SK-N-MC (cell line): ENCODE data around the gene RPL31.

Source experiments
- DNase-seq: peaks from one replicate; pipeline ENCODE4 v3.0.0-alpha.2; 2011; ENCODE audit warnings: low read depth, low spot score
- H3K27ac ChIP-seq: fragments of 200-600 bp; sonication (generic); 2 replicates; pipeline ENCODE4 v1.5.1; 2016; ENCODE audit warnings: mixed run types
- H3K36me3 ChIP-seq: fragments of 200-600 bp; sonication (generic); 2 replicates; pipeline ENCODE4 v1.6.1; 2017; ENCODE audit warnings: antibody characterized with exemption, low read length, mixed read lengths; ENCODE audit not compliant: insufficient read depth
- H3K4me3 ChIP-seq: fragments of 200-600 bp; sonication (generic); 2 replicates; pipeline ENCODE4 v1.5.1; 2016
- H3K9ac ChIP-seq: fragments of 200-600 bp; sonication (generic); 2 replicates; pipeline ENCODE4 v1.8.0; 2017; ENCODE audit warnings: mixed run types, mixed read lengths; ENCODE audit not compliant: insufficient read length
- H3K9me3 ChIP-seq: fragments of 200-600 bp; sonication (generic); 2 replicates; pipeline ENCODE4 v1.6.1; 2017; ENCODE audit warnings: low read depth, mild to moderate bottlenecking, antibody characterized with exemption, low read length, moderate library complexity, mixed read lengths
- EZH2 ChIP-seq: fragments of 200-600 bp; sonication (generic); IDR thresholded peaks from one replicate; pipeline ENCODE4 v1.6.1; 2017; ENCODE audit warnings: antibody characterized with exemption
- FOXP2 ChIP-seq: optimal IDR thresholded peaks from 2 replicates; pipeline ENCODE3; 2011; ENCODE audit warnings: mild to moderate bottlenecking, moderate library complexity; ENCODE audit not compliant: insufficient read depth; ENCODE audit errors: extremely low read length, control extremely low read depth
- POLR2AphosphoS5 ChIP-seq: IDR thresholded peaks from 2 replicates; pipeline ENCODE4 v1.6.1; 2012; ENCODE audit warnings: mild to moderate bottlenecking, low read depth, low read length, borderline replicate concordance

RPL31 gene

GRCh38 chr2:101001691-101002561, at the start of gene RPL31:
Gene RPL31, plus strand, starts transcription at chr2:101002289. Its CDS starts 413 bp downstream, at chr2:101002702.
- peak within 1 kb of the TSS; percentile 98 for H3K9ac ChIP-seq
- peak; percentile 89 for DNase-seq
- H3K27ac ChIP-seq: peak within 1 kb of the TSS; percentile 95
- peak; percentile 76 for TF ChIP-seq FOXP2
- no peak for TF ChIP-seq EZH2
- TF ChIP-seq POLR2AphosphoS5: peak; percentile 100
- peaks cover 45% of the 10 kb centered on the region for H3K36me3 ChIP-seq
- H3K4me3 ChIP-seq: peak within 1 kb of the TSS; percentile 92
- no peaks in the 10 kb centered on the region for H3K9me3 ChIP-seq

- TF ChIP-seq FOXP2: no peak
- no peak for TF ChIP-seq EZH2
- no peak for TF ChIP-seq POLR2AphosphoS5
- no peak for DNase-seq
- no peak overlapping the region for H3K9ac ChIP-seq
- no peak overlapping the region for H3K27ac ChIP-seq
- H3K9me3 ChIP-seq: no peaks in the 10 kb centered on the region
- no peaks in the 10 kb centered on the region for H3K36me3 ChIP-seq
- no peak overlapping the region for H3K4me3 ChIP-seq
These were observed 49.6 kb upstream of the RPL31 start for GRCh38 chr2:100952512-100952911.

- Histone ChIP-seq H3K4me3 (no peak overlapping the region), H3K9me3 (no peaks in the 10 kb centered on the region), H3K27ac (no peak overlapping the region), H3K36me3 (no peaks in the 10 kb centered on the region), H3K9ac (no peak overlapping the region)
- no peak for TF ChIP-seq POLR2AphosphoS5
- TF ChIP-seq EZH2: no peak
- DNase-seq: no peak
These were observed 48.6 kb upstream of the RPL31 start for GRCh38 chr2:100953406-100954043.

DNA sequence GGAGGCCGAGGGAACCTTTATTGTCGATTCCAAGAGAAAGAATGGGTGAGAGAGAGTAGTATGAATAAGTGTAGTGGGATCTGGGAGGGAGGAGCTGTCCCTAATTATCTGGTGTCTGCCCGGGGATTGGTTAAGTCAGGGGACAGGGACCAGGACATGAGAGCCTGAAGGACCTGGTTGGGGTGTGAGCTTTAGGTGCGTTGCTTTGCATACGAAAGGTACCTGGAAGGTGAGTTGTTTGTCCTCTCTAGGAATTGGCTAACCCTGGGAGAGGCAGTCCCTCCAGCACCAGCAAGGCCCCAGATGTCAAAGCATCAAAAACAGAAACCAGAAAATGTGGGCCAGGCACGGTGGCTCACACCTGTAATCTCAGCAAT, 48.1 kb upstream of the RPL31 start:
- no peak overlapping the region for H3K27ac ChIP-seq
- no peak for DNase-seq

DNA sequence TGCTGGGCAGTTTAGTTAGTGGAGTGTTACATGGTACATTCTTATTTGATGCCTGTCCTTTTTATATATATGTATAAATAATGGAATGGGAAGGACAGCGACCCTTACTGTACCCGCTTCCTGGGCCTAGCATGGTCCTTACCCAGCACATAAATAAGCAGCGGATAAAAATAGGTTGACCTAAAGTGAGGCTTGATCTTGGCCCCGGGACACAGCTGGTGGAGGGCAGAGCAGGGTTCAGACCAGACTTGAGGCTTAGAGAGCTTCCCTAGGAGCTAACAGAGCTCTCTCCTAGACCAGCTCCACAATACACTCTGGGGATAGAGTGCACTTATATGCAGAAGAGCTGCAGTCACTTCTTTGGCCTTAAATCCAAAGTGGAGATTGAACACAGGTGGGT, 46.9 kb upstream of the RPL31 start:
- Histone ChIP-seq H3K4me3 (no peak overlapping the region), H3K9me3 (no peaks in the 10 kb centered on the region), H3K27ac (no peak overlapping the region), H3K36me3 (no peaks in the 10 kb centered on the region), H3K9ac (no peak overlapping the region)
- TF ChIP-seq EZH2 (no peak), FOXP2 (no peak), POLR2AphosphoS5 (no peak)
- DNase-seq: no peak

More for the DNA sequence above, 48.1 kb upstream of the RPL31 start:
- Histone ChIP-seq H3K4me3 (no peak overlapping the region), H3K36me3 (no peaks in the 10 kb centered on the region), H3K9me3 (no peaks in the 10 kb centered on the region), H3K9ac (no peak overlapping the region)
- TF ChIP-seq FOXP2: no peak
- TF ChIP-seq EZH2: no peak
- no peak for TF ChIP-seq POLR2AphosphoS5

GRCh38 chr2:100956081-100956480, 46.0 kb upstream of the RPL31 start:
- H3K36me3 ChIP-seq: no peaks in the 10 kb centered on the region

DNA sequence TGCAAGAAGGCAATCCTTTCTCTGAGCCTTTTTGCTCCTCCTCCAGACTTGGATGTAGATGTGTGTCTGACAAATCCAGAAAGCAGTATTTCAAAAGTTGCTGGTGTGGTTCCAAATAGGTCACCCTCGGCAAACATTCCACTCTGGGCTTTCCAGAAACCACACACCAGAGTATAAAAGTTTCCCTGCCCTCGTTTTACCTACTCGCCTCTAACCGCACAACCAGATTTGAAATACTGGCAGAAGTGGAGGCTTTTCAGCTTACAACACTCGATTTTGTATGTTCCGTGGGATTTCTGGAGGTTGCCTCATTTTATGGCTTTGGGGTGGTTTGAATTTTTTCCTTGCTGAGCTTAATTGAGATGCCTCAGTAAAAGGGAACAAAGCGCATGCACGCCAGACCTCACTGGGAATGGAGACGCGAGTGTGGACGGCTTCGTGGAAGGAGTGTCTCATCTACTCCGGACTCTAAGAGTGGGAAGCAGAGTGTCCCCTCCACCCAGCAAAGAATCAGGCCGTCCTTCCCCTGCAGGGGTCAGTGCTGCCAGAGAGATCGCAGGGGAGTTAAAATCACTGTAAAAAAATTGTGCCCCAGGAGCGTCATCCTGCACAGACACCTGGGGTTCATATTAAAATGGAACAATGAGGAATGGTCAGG, 44.0 kb upstream of the RPL31 start:
- Histone ChIP-seq H3K9me3 (no peaks in the 10 kb centered on the region), H3K4me3 (no peak overlapping the region), H3K36me3 (no peaks in the 10 kb centered on the region), H3K27ac (peak overlapping the region; percentile 57; the same call in 1 of the 2 replicates), H3K9ac (peak overlapping the region; percentile 22)
- TF ChIP-seq FOXP2 (no peak), EZH2 (no peak), POLR2AphosphoS5 (no peak)
- DNase-seq: no peak

More at GRCh38 chr2:100956081-100956480, 46.0 kb upstream of the RPL31 start:
- Histone ChIP-seq H3K27ac (no peak overlapping the region), H3K9ac (no peak overlapping the region), H3K4me3 (no peak overlapping the region), H3K9me3 (no peaks in the 10 kb centered on the region)
- TF ChIP-seq FOXP2 (no peak), POLR2AphosphoS5 (no peak), EZH2 (no peak)
- no peak for DNase-seq

DNA sequence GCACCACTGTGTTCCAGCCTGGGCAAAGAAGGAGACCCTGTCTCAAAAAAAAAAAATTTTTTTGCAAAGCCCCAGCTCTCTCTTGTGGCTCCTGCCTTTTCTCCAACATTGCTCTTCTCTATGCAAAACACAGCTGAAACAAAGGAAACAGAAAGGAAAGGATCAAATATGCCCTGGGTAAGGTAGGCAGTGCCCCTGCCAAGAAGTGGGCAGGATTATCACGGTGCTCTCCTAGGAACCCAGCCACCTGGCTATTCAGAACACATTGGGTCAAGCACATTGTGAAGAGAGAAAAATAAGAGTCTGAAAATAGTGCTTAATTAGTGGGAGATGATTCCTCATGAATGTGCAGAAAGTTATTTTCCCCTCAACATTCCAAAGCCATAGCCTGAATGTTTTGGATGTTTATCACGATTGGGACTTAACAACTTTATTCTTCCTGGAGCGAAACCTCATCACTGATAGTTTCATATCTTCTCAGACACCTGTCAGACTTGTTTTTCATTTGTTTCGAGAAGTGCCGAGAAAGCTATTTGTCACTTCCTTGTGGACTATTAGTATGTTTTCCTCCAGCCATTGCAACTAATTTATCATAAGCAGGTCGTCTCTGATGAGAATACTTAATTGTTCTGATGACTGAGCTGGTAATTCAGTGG, 42.7 kb upstream of the RPL31 start:
- no peak for TF ChIP-seq POLR2AphosphoS5
- no peak for TF ChIP-seq FOXP2
- no peak for TF ChIP-seq EZH2
- Histone ChIP-seq H3K4me3 (no peak overlapping the region), H3K9me3 (no peaks in the 10 kb centered on the region), H3K36me3 (no peaks in the 10 kb centered on the region), H3K9ac (no peak overlapping the region), H3K27ac (no peak overlapping the region)
- DNase-seq: no peak
